ENCODE measurements around the gene BPIFA3.

GRCh38 chr20:33175123-33175522 is 42.0 kb upstream of the BPIFA3 start:
- TF ChIP-seq CTCF (IDR thresholded peaks at IDR 0.05) (no peak), POLR2A (IDR thresholded peaks at IDR 0.05) (no peak)
